Heart right ventricle (tissue), 16 donors: Measurements from ENCODE around the gene ATOSB. TPM values are rescaled to one million over a fixed set of nuclear protein-coding genes. Genes with fewer than 3 reads are reported as not detected.
A peak's percentile ranks its signal among the peaks of the same experiment; 100 is the strongest.

Experiments used
- ATAC-seq, 8 donors: fragments of 200-7000 bp; cut with Tn5 transposase; one replicate each; pipeline ENCODE4 v1.9.1; 2020; ENCODE audit warnings: mild to moderate bottlenecking in 8 of 8, moderate library complexity in 8 of 8, moderate number of reproducible peaks in 1 of 8
- DNase-seq, 2 donors: peaks; one replicate each; pipeline ENCODE4 v3.0.0-alpha.2; 2020
- H3K27ac ChIP-seq, 10 donors: fragments of 200-600 bp; sonication (generic) in 2 of 10; one replicate each; pipeline versions ENCODE4 v1.5.0 to v1.8.0; 2020 to 2022; ENCODE audit warnings: mild to moderate bottlenecking in 3 of 10
- H3K27me3 ChIP-seq, 7 donors: fragments of 200-600 bp; one replicate each; pipeline ENCODE4 v1.8.0; 2021 to 2022; ENCODE audit warnings: mild to moderate bottlenecking in 2 of 7
- H3K36me3 ChIP-seq, 9 donors: fragments of 200-600 bp; sonication (generic) in 1 of 9; one replicate each; pipeline versions ENCODE4 v1.5.0 to v1.8.0; 2020 to 2022; ENCODE audit warnings: mild to moderate bottlenecking in 2 of 9
- H3K4me1 ChIP-seq, 9 donors: fragments of 200-600 bp; sonication (generic) in 1 of 9; one replicate each; pipeline versions ENCODE4 v1.5.0 to v1.8.0; 2020 to 2022; ENCODE audit warnings: mild to moderate bottlenecking in 4 of 9
- H3K4me3 ChIP-seq, 10 donors: fragments of 200-600 bp; sonication (generic) in 2 of 10; one replicate each; pipeline versions ENCODE4 v1.5.0 to v1.8.0; 2020 to 2022; ENCODE audit warnings: mild to moderate bottlenecking in 7 of 10, moderate library complexity in 2 of 10
- H3K9me3 ChIP-seq, 11 donors: fragments of 200-600 bp in 10 of 11; sonication (generic) in 2 of 11; one replicate each; pipeline versions ENCODE4 v1.5.0 to v1.8.0; 2013 to 2022; ENCODE audit warnings: mild to moderate bottlenecking in 2 of 11, control low read depth in 1 of 11, moderate library complexity in 1 of 11
- WGBS, 2 donors: extraction: QIAGEN DNeasy Blood & Tissue Kit; methylation state at CpG; one replicate each; pipeline ENCODE4 v1.1.7; 2013; ENCODE audit warnings: inconsistent platforms in 1 of 2; 5-methylcytosine and 5-hydroxymethylcytosine counted together
- intact Hi-C, 10 donors: fragments of 100-400 bp; cut with DNase I; formaldehyde crosslinking; loops; one replicate each; pipeline versions ENCODE4 v1.11.1 to v1.14.2; 2022
- polyA plus RNA-seq, 2 donors: library from polyadenylated mRNA; stranded (reverse); fragments of 200-250 nt; gene quantifications; one replicate each; pipeline ENCODE4 v1.2.3, GENCODE V29; 2013
- total RNA-seq, 10 donors: library from RNA; stranded (reverse); fragmentation: NEBNext Ultra II Directional in 3 of 10; extraction: Animal tissue kit (Norgen Biotek cat#: 25700) in 3 of 10; gene quantifications; one replicate each; pipeline versions ENCODE4 v1.2.1 to v1.2.4, GENCODE V29; 2021 to 2023
- TF ChIP-seq, protein P1 (sequence below), 9 donors: fragments of 200-600 bp; sonication (generic) in 2 of 9; IDR thresholded peaks; one replicate each; pipeline versions ENCODE4 v1.5.0 to v1.8.0; 2021 to 2022; ENCODE audit warnings: antibody characterized with exemption in 9 of 9, mild to moderate bottlenecking in 5 of 9, moderate library complexity in 1 of 9
- donor health status: Arrhythmogenic right ventricular cardiomyopathy.
- donor health status: ischemic (EF 13 %, LVEDD 7.1; RV severe dilation, severe dysfunction).
- donor health status: healthy with polysubstance abuse.
- donor health status: DM: no; HTN: yes; CAD: no.
- donor health status: DM: no; HTN: no; CAD: no.
- donor health status: ischemic (EF 25% LVEDD 6.9; RV normal size, moderate dysfunction).
- donor health status: ischemic (EF 25% LVEDD 5.7; RV mildly dilated, moderate dysfunction).
- donor health status: healthy.
- donor health status: DM: yes; HTN: yes; CAD: no.
- donor health status: Ischemic cardiomyopathy.
- donor health status: ischemic (EF 35%, LVEDD 5.7; RV mildly dilated, moderate dysfunction).
- donor health status: nonischemic (EF 11% LVEDD 7.7; RV severe dilation, severe dysfunction).
- donor health status: DM: yes; HTN: yes; CAD: no.
- donor health status: PGD.
- donor health status: ischemic (EF 29% LVEDD 5.4; RV normal size, mild dysfunction).
- donor health status: nonischemic (EF 23%, LVEDD 6.1; RV moderate dilation, normal function).

The ATOSB gene
- total and polyA plus RNA-seq, 12 donors: 12.2 to 31.6 (median 17.2) TPM

DNA sequence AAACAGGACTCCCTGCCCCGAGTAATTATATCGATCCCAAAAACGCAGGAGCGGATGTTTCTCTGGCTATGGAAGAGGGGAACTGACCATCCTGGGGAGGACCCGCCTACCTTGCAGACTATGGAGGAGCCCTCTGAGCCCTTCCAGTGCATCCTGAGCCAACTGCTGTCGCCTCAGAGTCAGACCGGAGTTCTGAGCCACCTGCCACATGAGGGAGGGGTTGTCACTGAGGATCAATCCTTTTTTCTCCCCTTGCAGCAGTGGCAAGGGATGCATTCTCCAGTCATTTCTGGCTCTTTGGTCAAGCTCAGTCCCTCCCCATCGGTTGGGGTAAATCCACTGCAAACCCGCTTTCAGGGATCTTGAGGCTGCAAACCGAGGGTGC is 36.6 kb downstream of the ATOSB start:
- no peaks in the 10 kb centered on the region for H3K27me3 ChIP-seq
- H3K4me1 ChIP-seq: peaks cover 0 to 23% (median 14%) of the 10 kb centered on the region in 9 donors
- peaks cover 0 to 31% (median 0%) of the 10 kb centered on the region in 9 donors for H3K36me3 ChIP-seq
- DNase-seq: no peak
- no peaks in the 10 kb centered on the region for H3K9me3 ChIP-seq
- WGBS, 2 donors: 5 to 8% methylated on average over 10 of the region's 10 CpGs
- peak overlapping the region; percentile 36 to 88 (median 71) for H3K4me3 ChIP-seq
- H3K27ac ChIP-seq: peak overlapping the region in 9 of 10 donors; percentile 55 to 83 (median 69)
- intact Hi-C loops: loop anchor here in 1 of 10 donors (10.0 kb wide), 1 partner anchor 84 kb away; no protein-coding TSS in a partner anchor
- TF ChIP-seq, protein P1, sequence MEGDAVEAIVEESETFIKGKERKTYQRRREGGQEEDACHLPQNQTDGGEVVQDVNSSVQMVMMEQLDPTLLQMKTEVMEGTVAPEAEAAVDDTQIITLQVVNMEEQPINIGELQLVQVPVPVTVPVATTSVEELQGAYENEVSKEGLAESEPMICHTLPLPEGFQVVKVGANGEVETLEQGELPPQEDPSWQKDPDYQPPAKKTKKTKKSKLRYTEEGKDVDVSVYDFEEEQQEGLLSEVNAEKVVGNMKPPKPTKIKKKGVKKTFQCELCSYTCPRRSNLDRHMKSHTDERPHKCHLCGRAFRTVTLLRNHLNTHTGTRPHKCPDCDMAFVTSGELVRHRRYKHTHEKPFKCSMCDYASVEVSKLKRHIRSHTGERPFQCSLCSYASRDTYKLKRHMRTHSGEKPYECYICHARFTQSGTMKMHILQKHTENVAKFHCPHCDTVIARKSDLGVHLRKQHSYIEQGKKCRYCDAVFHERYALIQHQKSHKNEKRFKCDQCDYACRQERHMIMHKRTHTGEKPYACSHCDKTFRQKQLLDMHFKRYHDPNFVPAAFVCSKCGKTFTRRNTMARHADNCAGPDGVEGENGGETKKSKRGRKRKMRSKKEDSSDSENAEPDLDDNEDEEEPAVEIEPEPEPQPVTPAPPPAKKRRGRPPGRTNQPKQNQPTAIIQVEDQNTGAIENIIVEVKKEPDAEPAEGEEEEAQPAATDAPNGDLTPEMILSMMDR (IDR thresholded peaks at IDR 0.05): no peak
- no peak for ATAC-seq

DNA sequence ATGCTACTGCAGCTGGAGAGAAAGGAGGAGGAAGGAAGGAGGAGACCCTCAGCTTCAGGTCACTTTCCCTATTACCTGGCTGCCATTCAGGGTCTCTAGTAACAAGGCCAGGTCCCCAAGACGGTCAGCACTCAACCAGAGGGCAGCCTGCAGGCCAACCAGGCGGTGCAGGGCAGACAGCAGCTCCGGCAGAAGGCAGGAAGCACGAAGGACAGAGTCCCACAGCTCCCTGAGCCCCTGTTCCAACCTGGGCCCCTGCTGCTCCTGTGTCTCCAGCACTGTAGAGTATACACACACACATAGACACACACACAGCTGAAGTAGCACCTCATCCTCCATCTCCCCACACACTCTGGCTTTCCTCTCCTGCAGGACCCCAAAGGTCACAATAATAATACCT is 37.6 kb downstream of the ATOSB start:
- TF ChIP-seq, protein P1 (IDR thresholded peaks at IDR 0.05): no peak
- Histone ChIP-seq H3K36me3 (peaks cover 0 to 37% (median 0%) of the 10 kb centered on the region in 9 donors), H3K4me3 (no peak overlapping the region), H3K4me1 (peaks cover 0 to 25% (median 15%) of the 10 kb centered on the region in 9 donors), H3K27me3 (no peaks in the 10 kb centered on the region), H3K27ac (no peak overlapping the region), H3K9me3 (no peaks in the 10 kb centered on the region)
- intact Hi-C loops: loop anchor here in 1 of 10 donors (10.0 kb wide), 1 partner anchor 83 kb away; no protein-coding TSS in a partner anchor
- DNase-seq (no peak), ATAC-seq (no peak)
- 70 to 80% methylated on average over 4 of the region's 4 CpGs for WGBS, 2 donors

DNA sequence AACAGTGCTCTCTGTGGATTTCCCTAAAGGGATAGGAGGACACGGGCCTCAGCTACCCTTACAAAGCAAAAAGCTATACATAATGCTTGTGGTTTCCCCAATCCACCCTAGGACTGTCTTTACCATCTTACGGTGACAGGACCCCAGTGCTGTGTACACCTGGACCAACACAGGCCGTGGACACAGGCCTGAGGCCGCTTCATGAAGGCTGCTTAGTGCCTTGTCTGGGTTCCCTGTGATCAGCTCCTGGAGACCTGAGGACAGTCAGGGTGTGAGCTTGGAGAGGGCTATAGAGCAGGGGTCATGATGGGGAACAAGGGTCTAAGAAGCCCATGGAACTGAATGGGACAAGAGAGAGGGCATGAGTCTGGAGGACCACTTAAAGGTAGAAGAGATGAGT is 38.8 kb downstream of the ATOSB start:
- Histone ChIP-seq H3K27me3 (no peaks in the 10 kb centered on the region), H3K27ac (no peak overlapping the region), H3K4me3 (no peak overlapping the region), H3K36me3 (peaks cover 0 to 37% (median 0%) of the 10 kb centered on the region in 9 donors), H3K4me1 (peaks cover 0 to 28% (median 17%) of the 10 kb centered on the region in 9 donors), H3K9me3 (no peaks in the 10 kb centered on the region)
- intact Hi-C loops: loop anchor here in 1 of 10 donors (10.0 kb wide), 1 partner anchor 82 kb away; no protein-coding TSS in a partner anchor
- TF ChIP-seq, protein P1 (IDR thresholded peaks at IDR 0.05): no peak
- no peak for DNase-seq
- ATAC-seq: no peak
- 98 to 99% methylated on average over 4 of the region's 4 CpGs for WGBS, 2 donors

DNA sequence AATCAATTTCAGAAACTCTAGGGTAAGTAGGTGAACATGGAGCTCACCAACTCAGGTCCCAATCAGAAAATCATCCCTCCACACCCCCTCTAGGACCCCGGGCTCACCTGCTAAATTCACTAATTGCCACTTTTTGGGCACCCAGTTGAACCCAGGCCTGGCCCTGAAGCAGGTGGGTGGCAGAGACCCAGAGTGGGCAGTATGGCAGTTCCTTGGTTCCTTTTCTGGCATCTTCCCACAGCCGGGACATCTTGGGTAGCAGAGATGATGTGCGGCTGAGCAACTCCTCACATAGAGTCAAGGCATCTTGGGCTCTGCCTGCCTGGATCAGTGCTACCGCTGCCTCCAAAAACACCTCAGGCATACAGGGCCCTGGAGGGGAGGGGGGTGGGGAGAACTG is 40.3 kb downstream of the ATOSB start:
- TF ChIP-seq, protein P1 (IDR thresholded peaks at IDR 0.05): no peak
- 98 to 100% methylated on average over 4 of the region's 4 CpGs for WGBS, 2 donors
- H3K9me3 ChIP-seq: no peaks in the 10 kb centered on the region
- ATAC-seq: no peak
- DNase-seq: no peak
- no peak overlapping the region for H3K4me3 ChIP-seq
- intact Hi-C loops: loop anchor here in 1 of 10 donors (10.0 kb wide), 1 partner anchor 81 kb away; no protein-coding TSS in a partner anchor
- H3K27me3 ChIP-seq: no peaks in the 10 kb centered on the region
- peaks cover 0 to 35% (median 23%) of the 10 kb centered on the region in 9 donors for H3K4me1 ChIP-seq
- no peak overlapping the region for H3K27ac ChIP-seq
- H3K36me3 ChIP-seq: peaks cover 0 to 42% (median 0%) of the 10 kb centered on the region in 9 donors
